Body of pancreas (tissue), 4 donors: ENCODE results near the gene SPATA33.

ENCODE experiments used
- CTCF ChIP-seq, 7 experiments: fragments of 450-650 bp in 4 of 7; fragments of 200-600 bp in 3 of 7; sonication (generic) in 3 of 7; IDR thresholded peaks; one replicate each; pipeline ENCODE4 v1.5.1; 2016 to 2019; ENCODE audit warnings: antibody characterized with exemption in 7 of 7
- POLR2A ChIP-seq, 3 donors: fragments of 450-650 bp; IDR thresholded peaks; one replicate each; pipeline ENCODE4 v1.6.1; 2016; ENCODE audit warnings: antibody characterized with exemption in 3 of 3, mild to moderate bottlenecking in 2 of 3

DNA sequence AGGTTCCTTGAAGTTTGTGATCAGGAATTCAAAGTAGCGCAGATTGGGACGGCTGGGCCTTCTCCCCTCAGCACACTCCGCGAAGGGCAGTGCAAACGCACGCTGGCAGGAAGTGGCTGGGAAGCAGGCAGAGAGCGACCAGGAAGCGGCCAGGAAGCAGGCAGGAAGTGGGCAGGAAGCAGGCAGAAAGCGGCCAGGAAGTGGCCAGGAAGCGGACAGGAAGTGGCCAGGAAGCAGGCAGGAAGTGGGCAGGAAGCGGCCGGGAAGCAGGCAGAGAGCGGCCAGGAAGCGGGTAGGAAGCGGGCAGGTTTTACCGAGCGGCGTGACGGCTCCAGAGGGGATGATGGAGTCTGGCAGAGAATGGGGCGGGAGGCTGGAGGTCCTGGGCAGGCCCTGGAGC, 41.0 kb upstream of the SPATA33 start:
- TF ChIP-seq CTCF (IDR thresholded peaks at IDR 0.05) = no peak
- no peak for TF ChIP-seq POLR2A (IDR thresholded peaks at IDR 0.05)
